ENCODE data around the gene CPLX3. TPM values are rescaled to one million over a fixed set of nuclear protein-coding genes. Genes with fewer than 3 reads are reported as not detected.

CPLX3 gene
- total and polyA plus RNA-seq, 10 of the 15 experiments (the other 5 are each of a cell fraction or from before 2014, with no cell fraction given) = 0.02 to 0.04 TPM; not detected in 8

GRCh38 chr15:74864296-74864695, 37.9 kb downstream of the CPLX3 start (continued):
- TF ChIP-seq IKZF2 (IDR thresholded peaks at IDR 0.05) = no peak

DNA sequence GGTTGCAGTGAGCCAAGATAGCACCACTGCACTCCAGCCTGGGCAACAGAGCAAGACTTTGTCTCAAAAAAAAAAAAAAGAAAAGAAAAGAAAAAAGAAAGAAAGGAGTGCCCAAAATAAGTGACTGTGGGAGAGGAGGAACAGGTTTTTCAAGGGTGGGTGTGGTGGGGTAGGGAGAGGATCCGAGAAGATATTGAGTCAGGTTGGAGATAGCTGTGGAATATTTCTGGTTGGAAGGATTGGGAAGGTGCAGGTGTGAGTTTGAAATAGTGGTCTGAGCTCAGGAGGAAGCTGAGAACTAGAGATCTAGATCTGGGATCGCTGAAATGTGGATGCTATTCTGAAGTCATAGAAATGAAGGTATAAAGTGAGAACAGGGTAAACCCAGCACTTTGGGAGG, 38.9 kb downstream of the CPLX3 start:
- WGBS (ENCODE audit: insufficient coverage, insufficient replicate concordance, low lambda C conversion rate, missing lambda C conversion rate) = 100% methylated on average over 2 of the region's 2 CpGs
- Histone ChIP-seq H3K36me3 (ENCODE audit: control insufficient read depth in 2 of 2, insufficient read depth in 2 of 2, low read length in 1 of 2) (peaks cover 2 to 19% of the 10 kb centered on the region in 2 experiments; a peak in 3 of 4 replicates), H3K4me3 (no peak overlapping the region), H3K9me3 (replicated peaks; ENCODE audit: control insufficient read depth, insufficient read depth, low read length) (peaks cover 12% of the 10 kb centered on the region), H3K4me1 (ENCODE audit: control insufficient read depth, insufficient read depth, low read length) (peaks cover 28% of the 10 kb centered on the region), H2AFZ (ENCODE audit: control insufficient read depth, low read depth, low read length) (no peak overlapping the region), H3K9ac (ENCODE audit: control insufficient read depth, insufficient read depth, low read length) (no peak overlapping the region), H3K27me3 (replicated peaks in 1 of 2; ENCODE audit: control insufficient read depth in 2 of 2, insufficient read depth in 2 of 2, low read length in 1 of 2) (no peaks in the 10 kb centered on the region), H3K27ac (ENCODE audit: control insufficient read depth, insufficient read depth) (no peak overlapping the region), H4K20me1 (ENCODE audit: control insufficient read depth, insufficient read depth) (peaks cover 3% of the 10 kb centered on the region; the same call in 1 of the 2 replicates), H3K4me2 (ENCODE audit: control insufficient read depth, insufficient read depth) (no peak overlapping the region), H3K79me2 (ENCODE audit: control insufficient read depth, insufficient read depth, low read length) (peaks cover 62% of the 10 kb centered on the region)
- no peak for DNase-seq (ENCODE audit: low read depth, low spot score)
- ATAC-seq = no peak
- CTCF ChIA-PET = interaction anchor here (0.7 to 11.2 kb wide), 3 partner anchors 35 to 94 kb away, joined by 3 to 129 read pairs (median 4); no protein-coding TSS in a partner anchor
- POLR2A ChIA-PET = interaction anchor here (0.7 kb wide), 1 partner anchor 41 kb away, joined by 5 read pairs; no protein-coding TSS in a partner anchor
- FAIRE-seq = no peak
- RAD21 ChIA-PET (ENCODE audit: unreplicated experiment) = interaction anchor here (1.0 kb wide), 1 partner anchor 37 kb away, joined by 4 read pairs; no protein-coding TSS in a partner anchor
- in situ Hi-C loops (cut with MboI) = no loop called here
- no TSS peak for BruUV-seq (replicated peaks)
- SMC1A ChIA-PET (ENCODE audit: uncharacterized antibody, unreplicated experiment) = interaction anchor here (0.9 kb wide), 1 partner anchor 36 kb away, joined by 3 read pairs; no protein-coding TSS in a partner anchor
- intact Hi-C loops (cut with micrococcal nuclease; ENCODE audit: unreplicated experiment) = no loop called here
- TF ChIP-seq TCF12 (IDR thresholded peaks at IDR 0.05; ENCODE audit: low read depth, low read length) = no peak
- TF ChIP-seq MTA3 (IDR thresholded peaks at IDR 0.05; ENCODE audit: borderline replicate concordance, low read length) = no peak
- no peak for TF ChIP-seq WRNIP1 (IDR thresholded peaks at IDR 0.05; ENCODE audit: borderline replicate concordance, low read depth, low read length)
- TF ChIP-seq DPF2 (IDR thresholded peaks at IDR 0.05) = no peak
- TF ChIP-seq SREBF2 (IDR thresholded peaks at IDR 0.05; ENCODE audit: low read length) = no peak
- TF ChIP-seq ZNF24 (IDR thresholded peaks at IDR 0.05) = no peak
- no peak for TF ChIP-seq HCFC1 (IDR thresholded peaks at IDR 0.05; ENCODE audit: low read length)
- no peak for TF ChIP-seq PRDM15 (CRISPR knock-in tag; IDR thresholded peaks at IDR 0.05)
- TF ChIP-seq YBX1 (IDR thresholded peaks at IDR 0.05) = no peak
- TF ChIP-seq SP1 (IDR thresholded peaks at IDR 0.05; ENCODE audit: low read depth, low read length) = no peak
- TF ChIP-seq, protein P1, sequence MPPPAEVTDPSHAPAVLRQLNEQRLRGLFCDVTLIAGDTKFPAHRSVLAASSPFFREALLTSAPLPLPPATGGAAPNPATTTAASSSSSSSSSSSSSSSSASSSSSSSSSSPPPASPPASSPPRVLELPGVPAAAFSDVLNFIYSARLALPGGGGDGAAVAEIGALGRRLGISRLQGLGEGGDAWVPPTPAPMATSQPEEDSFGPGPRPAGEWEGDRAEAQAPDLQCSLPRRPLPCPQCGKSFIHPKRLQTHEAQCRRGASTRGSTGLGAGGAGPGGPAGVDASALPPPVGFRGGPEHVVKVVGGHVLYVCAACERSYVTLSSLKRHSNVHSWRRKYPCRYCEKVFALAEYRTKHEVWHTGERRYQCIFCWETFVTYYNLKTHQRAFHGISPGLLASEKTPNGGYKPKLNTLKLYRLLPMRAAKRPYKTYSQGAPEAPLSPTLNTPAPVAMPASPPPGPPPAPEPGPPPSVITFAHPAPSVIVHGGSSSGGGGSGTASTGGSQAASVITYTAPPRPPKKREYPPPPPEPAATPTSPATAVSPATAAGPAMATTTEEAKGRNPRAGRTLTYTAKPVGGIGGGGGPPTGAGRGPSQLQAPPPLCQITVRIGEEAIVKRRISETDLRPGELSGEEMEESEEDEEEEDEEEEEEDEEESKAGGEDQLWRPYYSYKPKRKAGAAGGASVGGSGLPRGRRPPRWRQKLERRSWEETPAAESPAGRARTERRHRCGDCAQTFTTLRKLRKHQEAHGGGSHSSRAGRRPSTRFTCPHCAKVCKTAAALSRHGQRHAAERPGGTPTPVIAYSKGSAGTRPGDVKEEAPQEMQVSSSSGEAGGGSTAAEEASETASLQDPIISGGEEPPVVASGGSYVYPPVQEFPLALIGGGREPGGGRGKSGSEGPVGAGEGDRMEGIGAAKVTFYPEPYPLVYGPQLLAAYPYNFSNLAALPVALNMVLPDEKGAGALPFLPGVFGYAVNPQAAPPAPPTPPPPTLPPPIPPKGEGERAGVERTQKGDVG (CRISPR knock-in tag; IDR thresholded peaks at IDR 0.05) = no peak
- TF ChIP-seq TBL1XR1 (IDR thresholded peaks at IDR 0.05; ENCODE audit: low read depth, low read length) = no peak
- TF ChIP-seq BHLHE40 (IDR thresholded peaks at IDR 0.05; ENCODE audit: borderline replicate concordance in 1 of 2, low read depth in 2 of 2, low read length in 1 of 2) = no peak
- TF ChIP-seq RAD51 (IDR thresholded peaks at IDR 0.05) = no peak
- no peak for TF ChIP-seq SIX5 (IDR thresholded peaks at IDR 0.05; ENCODE audit: low read depth, low read length, severe bottlenecking)
- no peak for TF ChIP-seq POLR2A (IDR thresholded peaks at IDR 0.05; ENCODE audit: low read depth, low read length)

Data from GM12878 (cell line).